ENCODE data around the gene CUX1.
"Not testable (repeated sequence)": the region's sequence is repeated elsewhere in the genome, so short reads cannot be mapped to it uniquely, and the experiment has no call there.

The CUX1 gene

DNA sequence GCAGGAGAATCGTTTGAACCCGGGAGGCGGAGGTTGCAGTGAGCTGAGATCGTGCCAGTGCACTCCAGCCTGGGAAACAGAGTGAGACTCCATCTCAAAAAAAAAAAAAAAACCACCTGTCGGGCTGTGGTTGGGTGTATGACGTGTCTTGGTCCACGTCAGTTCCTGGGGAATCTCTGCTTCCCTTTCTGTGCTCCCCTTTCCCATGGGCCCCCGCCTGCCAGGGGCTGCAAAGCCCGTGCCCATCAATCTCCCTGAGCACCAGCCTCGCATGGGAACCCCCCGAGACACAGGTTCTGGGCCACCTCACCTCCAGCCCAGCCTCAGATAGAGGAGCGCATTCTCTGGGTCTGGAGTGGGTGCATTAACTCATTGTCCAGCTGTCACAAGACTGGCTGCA is 467.0 kb downstream of the CUX1 start:
- DNase-seq, result no peak

DNA sequence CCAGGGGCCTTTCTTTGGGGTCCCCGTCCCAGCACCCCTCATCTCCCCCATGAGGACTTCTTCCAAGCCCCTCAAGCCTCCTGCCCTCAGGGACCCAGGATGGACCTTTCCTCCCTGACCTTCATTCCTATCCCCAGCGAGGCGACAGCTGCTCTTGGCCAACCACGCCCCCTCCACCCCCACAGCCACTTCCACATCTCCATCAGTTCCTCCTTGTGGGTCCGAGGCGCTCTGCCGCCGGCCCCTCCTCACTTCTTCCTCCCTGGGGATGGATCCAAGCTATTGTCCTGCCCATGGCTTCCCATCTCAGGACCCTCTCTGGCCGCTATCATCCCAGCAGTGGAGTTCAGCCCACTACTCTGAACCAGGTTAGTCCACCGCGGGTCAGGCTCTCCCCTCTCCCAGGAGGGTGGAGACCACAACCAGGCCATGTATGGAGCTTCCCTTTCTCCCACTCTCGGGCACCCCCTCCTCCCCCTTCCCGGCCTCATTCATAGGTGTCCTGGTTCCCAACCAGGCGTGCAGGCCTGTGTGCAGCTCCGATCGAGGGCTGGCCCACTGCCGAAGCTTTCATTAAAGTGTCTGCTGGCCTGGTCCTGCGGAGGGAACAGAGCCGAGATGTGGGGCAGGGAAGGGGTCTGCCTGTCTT is 467.6 kb downstream of the CUX1 start:
- no peak for DNase-seq

DNA sequence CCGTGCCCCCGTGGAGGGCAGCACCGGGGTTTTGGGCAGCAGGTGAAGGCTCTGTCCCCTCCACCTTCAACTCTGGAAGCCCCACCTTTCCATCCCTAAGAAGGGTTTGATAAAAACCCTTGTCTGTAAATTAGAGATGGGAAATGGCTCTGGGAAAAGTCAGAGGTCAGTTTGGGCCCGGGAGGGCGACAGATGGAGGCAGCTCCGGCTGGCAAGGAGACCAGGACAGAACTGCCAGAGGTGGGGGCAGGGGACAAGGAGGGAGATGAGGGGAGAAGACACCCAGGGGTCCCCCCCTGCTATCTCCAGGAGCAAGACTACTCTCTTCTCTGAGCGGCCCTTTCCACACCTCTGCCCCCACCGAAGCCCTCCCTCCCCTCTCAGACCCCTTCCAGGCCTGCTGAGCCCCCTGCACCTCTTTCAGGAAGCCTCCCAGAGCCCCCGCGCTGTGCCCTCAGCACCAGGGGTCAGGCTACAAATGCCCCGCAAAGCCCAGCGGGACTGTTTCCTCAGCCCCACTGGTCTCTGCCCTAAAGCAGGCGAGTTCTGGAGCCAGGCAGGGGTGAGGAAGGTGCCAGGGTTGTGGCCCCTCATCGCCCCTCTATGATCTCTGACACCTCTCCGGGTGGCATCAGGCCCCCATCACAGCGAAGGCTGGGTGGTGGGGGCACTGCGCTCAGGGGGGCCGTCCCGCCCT is 468.3 kb downstream of the CUX1 start:
- no peak for DNase-seq

DNA sequence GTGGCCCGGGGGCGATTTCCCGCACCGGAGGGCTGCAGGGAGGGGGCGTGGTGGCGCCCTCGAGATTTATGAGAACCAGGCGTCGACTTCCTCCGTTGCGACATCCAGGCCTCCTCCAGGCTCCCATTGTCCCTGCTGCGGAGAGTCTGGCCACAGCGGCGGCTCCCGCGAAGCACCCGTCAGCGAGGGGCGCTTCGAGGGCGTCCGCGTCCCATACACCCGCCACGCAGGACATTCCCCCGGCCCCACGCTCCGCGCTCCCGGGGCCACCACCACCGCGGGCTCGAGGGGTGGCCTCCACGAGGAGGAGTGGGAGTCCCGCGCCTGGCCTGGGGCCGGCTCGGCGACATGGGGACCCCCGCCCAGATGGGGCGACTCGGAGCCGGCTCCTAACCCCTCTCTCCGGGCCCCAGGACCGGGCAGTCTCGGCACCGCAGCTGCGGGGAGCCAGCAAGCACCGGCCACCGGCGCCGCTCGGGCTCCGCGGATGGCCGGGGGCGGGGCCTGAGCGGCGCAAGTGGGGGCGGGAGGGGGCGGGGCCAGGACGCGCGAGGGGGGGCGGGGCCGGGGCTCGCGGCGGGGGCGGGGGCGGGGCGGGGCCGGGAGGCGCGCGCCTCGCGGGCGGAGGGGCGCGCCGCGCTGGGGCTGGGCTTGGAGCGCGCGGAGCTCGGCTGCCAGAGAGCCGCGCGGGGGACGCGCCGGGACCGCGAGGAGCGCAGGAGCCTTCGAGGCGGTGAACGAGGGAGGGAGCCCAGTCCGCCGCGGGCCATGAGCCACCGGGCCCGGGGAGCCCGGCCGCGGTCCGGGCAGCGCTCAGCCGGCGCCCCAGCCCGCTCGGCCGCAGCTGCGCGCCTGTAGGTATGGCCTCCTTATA is 469.0 kb downstream of the CUX1 start, which contains the start of gene SH2B2:
Gene SH2B2 (plus strand): TSS at position 632 of the 874 bp plus-strand sequence. CDS start 13,683 bp downstream, outside the sequence.
- peak; percentile 78 for DNase-seq

DNA sequence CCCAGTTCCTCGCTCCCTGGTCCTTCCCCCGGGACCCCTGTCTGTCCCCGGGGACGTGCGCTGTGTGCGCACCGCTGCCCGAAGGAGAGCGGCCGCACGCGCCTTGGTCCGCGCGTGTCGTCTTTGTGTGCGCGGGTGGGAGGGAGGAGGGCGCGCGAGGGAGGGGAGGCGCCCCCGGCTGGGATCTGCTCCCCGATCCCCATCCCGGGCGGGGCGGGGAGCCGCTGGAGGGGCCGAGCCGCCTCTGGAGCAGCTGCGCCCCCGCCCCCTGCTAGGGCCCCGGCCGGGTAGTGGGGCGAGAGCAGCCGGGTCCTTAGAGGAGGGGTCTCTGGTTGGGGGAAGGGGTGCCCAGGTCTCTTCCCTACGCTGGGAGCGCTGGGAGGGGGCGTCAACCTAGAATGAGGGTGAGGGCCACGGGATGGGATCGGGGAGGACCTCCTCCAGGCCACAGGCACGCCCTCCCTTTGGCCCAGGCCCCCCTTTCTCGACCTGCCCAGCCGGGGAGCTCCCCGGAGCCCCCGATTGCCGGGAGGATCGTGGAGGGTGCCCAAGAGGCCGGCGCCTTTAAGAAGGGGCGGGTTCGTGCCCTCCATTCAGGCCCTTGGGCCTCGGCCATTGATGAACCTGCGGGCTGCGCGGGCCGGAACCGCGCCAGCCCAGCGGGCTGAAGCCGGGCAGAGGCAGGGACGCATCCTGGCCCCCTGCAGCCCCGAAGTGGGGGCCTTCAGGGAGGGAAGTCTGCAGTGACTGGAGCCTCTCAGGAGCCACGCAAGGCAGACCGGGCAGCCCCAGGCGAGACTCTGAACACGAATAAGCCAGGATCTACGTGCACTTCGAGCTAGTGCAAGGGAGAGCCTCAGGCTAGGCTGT is 469.9 kb downstream of the CUX1 start:
- DNase-seq, result no peak

DNA sequence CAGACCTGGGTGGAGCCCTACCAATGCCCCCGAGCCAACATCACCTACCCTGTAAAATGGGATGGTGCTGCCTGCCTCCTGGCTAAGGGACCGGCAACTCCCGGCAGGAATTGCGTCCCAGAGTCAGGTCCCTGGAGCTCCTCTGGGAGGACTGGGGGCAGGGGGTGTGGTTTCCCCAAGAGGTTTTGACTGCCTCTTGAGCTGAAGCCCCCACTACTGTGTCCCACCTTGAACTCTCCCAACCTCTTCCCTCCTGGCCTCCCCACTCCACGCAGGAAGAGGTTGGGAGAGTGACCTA is 470.5 kb downstream of the CUX1 start:
- DNase-seq, result no peak

DNA sequence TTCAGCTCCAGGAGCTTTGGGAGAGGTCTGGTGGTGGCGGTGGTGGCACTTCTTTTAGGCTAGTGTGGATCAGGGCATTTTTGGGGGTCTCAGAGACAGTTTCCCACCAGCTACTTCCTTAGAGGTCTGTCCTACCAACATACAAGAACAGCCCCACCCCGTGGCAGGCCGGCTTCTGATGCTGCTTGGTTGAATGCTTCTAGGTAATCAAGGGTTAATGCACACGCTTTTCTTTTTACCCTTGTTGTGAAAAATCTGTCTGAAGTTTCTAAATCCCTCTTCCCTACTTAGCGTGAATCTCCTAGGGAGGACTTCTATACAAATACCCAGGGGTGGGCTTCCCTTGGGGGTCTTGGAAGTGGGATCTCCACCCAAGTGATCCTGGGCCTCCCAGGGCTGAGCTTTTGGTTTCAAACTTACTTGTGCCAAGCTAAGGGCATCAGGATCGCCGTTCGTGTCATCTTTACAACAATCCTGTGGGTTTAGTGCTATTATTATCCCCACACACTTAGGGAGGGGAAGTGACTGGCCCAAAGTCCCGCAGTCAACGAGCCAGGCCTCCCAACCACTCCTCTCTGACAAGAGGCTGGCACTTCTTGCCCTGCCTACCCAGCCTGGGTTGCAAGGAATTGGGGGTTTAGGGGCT is 471.0 kb downstream of the CUX1 start:
- DNase-seq, result no peak

DNA sequence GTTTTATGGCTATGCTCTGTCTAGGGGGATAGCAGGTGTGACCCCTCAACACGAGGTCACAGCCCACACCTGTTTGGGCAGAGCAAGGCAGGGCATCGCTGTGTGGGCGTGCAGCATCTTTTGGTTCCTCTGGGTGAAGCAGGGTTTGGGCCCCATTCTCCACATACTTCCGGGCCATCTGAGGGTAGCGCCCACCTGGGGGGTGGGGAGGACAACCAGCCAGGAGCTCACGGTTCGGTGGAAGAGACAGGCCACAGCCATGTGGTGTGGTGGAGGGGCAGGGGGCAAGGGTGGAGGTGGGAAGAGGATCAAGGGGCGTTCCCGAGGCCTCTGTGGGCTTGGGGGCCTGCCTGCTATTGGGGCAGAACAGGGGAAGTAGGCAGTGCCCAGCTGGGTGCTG is 471.6 kb downstream of the CUX1 start:
- no peak for DNase-seq

DNA sequence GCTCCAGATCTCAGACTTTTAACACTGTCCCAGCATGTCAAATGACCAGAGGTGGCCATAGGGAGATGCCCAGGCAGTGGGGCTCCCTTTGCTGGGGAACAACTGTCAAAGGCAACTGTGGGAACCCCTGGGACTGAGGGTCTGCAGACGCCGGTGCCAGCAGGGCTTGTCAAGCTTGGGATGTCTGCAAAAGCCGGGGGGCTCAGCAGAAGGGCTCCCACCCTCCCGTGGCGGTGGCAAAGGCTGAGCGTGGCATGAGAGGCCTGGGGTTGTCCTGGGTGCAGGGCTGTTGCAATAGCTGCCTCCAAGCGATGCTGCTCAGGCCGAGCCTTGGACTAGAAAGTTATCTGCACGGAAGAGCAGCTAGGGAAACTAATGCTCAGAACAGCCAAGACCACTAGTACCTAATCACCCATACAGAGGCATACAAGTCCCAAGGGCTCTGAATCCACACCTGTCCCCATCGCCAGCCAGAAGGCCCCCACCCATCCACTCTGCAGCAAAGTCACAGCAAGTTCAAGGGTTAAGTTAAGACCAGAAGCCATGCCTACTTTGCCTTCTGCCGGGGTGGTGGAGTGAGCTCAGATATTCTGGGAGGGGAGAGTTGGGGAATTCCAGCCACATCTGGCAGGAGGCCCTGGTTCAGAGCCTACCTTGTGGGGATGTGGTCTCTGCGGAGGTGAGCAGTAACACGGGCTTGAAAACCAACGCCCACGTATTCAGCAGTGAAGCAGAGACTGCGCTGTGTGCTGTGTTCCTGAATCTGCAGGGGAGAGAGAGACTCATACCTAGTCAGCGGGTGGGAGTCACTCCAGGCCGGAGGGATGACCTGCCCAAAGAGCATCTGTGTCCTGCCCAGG is 473.9 kb downstream of the CUX1 start:
- DNase-seq, result no peak

DNA sequence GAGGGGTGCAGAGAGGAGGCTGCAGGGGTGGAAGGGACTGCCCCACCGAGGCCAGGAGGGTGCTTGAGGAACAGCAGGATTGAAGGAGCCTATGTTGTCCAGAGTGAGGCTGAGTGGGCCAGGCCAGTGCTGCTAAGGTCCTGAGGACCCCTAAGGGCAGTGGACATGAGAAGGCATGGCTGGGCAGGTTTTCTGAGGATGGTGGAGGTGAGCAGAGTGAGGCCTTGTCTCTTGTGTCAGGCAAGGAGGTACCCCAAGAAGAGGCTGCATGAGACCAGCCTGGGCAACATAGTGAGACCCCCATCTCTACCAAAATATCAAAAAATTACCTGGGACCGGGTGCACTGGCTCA is 474.5 kb downstream of the CUX1 start:
- DNase-seq, result no peak

DNA sequence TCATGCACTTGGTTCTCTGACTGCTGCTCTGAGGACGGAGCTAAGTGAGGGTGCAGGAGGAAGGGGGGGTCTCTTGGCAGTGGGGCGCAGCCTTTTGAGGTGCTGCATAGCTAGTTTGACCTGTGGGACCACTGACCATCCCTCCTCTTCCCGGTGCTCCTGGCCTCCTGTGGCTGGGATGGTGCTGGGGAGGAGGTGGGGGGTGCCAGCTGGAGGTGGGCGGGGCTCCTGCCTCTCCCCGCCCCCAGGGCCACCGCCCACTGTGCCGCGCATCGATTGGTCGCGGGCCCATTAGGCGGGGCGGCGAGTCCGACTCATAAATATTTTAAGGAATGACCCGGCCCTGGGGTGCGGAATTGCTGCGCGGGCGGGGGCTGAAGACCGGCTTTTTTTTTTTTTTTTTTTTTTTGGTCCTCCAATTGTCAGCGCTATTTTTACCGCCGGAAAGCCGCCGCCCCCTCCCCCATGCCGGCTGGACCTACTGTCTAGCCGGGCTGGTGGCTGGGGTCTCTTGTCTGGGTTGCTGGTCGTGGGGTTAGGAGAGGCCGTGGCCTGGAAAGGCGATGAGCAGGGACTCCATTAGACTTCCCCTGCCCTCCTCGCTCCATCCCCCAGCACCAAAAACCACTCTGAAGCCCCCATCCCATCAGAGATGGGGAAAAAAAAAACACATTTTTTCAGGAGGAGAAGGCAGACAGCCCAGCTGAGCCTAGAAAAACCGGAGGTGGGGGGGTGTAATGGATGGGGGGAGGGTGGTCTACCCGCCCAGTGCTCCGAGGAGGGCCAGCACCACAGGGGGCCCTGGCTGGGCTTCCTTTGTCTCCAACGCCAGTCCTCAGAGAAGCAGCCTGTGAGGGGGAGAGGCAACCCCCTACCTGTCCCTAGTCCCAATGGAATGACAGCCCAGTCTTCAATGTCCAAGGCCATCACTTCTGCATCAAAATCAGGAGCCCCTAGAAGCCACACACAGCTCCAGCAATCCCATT is 475.7 kb downstream of the CUX1 start:
- DNase-seq, result no peak

DNA sequence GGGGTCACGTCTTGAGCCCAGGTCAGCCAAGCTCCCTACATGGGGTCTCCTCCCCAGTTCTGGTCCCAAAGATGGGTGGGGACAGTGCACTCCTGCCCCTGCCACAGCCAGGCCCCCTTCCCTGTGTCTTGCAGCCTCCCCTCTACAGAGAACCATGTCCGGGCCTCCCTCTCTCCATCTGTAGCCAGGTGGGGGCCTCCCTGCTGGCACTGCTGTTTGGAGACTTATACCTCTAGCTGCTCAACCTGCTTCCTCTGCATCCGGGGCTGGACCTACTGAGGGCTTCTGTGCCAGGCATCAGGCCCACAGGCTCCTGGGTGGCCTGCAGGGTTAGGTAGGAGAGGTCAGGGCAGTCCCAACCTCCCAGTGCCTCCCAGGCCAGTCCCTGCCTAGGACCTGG is 477.2 kb downstream of the CUX1 start:
- DNase-seq, result no peak

DNA sequence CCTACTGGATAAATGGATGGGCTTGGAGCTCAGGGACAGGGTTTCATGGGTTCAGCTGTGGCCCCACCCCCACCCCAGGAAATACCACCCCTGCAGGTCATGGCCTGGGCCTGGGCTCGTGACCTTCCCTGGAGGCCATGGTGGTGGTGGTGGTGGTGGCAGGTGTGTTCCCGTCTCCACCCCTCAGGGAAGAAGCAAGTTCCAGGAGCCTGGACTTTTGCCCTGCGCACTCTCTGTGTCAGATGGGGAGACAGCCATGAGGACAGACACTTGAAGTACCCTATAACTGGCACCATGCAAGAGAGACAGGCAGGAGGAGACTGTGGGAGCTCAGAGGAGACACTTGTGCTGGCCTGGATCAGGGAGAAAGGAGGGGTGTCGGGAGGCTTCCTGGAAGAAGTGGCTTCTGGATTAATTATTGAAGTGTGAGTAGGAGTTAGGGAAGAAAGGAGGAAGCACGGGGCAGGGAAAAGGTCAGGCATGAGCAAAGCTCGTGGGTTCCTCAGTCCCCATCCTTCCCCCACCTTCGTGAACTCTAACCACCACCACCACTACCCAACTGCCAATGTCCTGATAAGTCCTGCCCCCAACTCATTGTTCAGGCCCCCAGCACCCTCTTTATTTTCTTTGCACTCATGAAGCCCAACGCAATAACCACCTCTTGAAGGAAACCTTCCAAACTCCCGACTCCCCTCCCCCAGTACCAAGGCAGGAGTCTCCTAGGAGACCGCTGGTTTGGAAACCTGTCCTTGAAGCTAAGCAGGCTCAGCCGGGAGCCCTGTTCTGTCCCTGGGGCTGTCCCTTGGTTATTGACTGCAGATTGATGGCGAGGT is 478.1 kb downstream of the CUX1 start:
- no peak for DNase-seq

DNA sequence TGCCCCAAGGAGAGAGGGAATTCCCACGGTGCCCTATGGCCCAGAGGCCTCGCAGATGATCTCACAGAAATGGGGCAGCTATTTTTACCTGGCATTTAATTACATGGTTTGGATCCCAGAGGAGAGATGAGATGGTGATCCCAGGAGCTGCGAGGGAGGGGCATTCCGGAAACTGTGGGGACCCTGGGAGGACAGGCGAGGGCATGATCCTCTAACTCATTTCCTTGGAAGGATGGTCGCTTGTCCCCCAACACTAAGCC is 478.7 kb downstream of the CUX1 start:
- DNase-seq, result no peak

DNA sequence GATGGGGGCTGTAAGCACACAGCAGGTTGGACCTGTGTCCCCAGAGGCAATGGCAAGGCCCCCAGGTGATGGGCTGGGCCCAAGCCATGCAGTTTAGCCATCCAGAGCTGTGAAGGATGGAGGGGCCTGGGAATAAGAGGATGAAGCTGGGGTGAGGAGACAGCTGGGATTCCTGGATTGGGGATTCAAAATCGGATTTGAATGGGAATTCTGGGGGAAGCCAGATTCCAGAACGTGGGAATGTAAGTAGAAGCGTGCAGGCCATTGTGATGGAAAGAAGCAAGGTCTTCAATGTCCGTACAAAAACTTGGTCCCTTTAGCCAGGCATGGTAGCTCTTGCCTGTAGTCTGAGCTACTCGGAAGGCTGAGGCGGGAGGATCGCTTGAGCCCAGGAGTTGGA is 479.1 kb downstream of the CUX1 start:
- no peak for DNase-seq

DNA sequence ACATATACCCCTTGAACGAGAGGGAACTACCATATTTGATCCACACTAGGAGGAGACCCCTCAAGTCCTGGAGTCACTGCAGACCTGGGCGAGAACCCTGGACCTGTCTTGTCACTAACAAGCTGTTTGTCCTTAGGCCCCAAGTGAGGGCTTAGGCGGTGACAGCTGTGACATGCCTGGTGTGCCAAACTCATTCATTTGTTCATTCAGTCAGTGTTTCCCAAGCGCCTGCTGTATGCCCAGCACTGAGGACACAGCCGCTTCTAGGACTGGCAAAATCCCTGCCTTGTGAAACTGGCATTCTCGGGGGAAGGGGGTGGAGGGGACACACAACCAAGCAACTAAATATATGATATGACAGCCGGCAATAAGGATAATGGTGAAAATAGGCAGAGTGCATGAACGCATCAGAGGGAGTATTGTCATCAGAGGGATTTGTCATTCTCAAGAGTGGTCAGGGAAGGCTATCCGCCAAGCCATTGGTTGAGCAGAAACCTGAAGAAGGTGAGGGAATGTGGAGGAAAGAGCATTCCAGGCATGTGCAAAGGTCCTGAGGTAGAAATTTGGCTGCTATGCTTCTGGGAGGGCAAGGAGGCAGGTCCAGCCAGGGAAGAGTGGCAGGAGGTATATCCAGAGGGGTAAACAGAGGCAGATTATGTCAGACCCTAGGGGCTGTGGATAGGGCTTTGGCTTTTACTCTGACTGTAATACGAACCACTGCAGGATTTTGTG is 480.2 kb downstream of the CUX1 start:
- DNase-seq, result no peak

DNA sequence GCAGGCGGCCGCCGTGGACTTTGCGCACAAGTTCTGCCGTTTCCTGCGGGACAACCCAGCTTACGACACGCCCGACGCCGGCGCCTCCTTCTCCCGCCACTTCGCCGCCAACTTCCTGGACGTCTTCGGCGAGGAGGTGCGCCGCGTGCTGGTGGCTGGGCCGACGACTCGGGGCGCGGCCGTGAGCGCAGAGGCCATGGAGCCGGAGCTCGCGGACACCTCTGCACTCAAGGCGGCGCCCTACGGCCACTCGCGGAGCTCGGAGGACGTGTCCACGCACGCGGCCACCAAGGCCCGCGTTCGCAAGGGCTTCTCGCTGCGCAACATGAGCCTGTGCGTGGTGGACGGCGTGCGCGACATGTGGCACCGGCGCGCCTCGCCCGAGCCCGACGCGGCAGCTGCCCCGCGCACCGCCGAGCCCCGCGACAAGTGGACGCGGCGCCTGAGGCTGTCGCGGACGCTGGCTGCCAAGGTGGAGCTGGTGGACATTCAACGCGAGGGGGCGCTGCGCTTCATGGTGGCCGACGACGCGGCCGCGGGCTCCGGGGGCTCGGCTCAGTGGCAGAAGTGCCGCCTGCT is 483.3 kb downstream of the CUX1 start:
- no peak for DNase-seq

DNA sequence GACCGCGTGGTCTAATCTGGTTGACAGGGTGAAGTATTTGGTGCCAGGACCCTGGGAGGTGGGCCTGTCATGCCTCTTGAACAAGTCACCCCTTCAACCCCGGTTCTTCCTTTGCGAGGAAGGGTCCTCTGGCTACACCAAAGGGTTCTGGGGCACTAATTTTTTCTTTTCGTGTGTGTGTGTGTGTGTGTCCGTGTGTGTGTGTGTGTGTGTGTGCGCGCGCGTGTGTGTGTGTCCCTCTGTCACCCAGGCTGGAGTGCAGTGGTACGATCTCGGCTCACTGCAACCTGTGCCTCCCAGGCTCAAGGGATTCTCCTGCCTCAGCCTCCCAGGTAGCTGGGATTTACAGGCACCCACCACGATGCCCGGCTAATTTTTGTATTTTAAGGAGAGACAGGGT is 483.9 kb downstream of the CUX1 start:
- DNase-seq, result not testable (repeated sequence)

DNA sequence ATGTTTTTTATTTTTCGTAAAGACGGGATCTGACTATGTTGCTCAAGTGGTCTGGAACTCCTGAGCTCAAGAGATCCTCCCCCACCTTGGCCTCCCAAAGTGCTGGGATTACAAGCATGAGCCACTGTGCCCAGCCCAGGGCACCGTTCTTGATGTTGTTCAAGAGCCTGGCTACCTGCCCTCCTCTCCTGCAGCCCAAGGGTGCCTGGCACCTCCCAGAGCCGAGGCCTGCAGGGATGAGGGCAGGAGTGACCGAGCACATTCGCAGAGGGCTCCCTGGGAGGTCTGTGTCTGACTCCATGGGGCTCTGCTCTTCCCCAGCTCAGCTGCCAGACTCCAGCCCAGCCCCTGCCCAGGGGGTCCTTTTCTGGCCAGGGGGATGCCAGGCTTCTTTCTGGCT is 484.6 kb downstream of the CUX1 start:
- no peak for DNase-seq

All from right forelimb (tissue), 1 donor.